NCI-H2196 (cell line): ENCODE data around the gene RILPL1.
"Not testable (repeated sequence)": the region's sequence is repeated elsewhere in the genome, so short reads cannot be mapped to it uniquely, and the experiment has no call there.

ENCODE experiments used
- DNase-seq: peaks from one replicate; lab custom pipeline; 2025; ENCODE audit not compliant: unreplicated experiment; lab: John Stamatoyannopoulos, UW

RILPL1 gene

DNA sequence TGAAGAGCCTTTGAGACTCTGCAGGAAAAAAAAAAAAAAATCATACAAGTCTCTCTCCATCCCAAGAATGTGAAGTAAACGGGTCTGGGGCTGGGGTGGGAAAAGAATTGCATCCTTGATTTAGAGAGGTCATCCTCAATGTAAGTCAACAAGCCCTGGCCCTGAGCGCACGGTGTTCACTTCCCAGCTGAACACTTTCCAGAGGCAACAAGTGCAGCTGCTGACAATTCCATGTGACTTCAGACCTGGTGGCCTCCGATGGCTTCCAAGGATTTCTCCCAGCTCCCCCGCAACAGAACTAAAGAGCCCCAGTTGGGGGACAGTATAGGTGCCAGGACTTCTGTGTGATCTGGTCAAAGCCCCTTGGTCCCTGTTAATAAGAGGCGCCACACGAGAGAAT is 2.4 kb downstream of the RILPL1 start:
- no peak for DNase-seq

DNA sequence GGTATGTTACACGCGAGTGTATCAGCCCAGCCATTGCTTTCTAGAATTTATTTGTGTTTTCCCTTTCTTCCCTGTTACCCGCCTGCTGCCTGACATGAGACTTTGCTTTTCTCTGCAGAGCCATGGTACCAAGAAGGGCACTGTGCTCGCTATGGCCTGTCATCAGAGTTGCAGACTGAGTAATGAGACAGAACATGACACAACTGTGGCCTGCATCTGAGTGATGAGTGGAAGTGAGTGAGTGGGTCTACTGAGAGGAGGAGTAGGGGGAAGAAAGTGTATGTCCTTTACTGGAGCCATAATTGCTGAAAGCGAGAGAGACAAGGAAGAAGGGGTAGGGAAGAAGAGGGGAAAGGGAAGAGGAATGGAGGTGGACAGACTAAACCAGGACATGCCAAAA is 2.9 kb downstream of the RILPL1 start:
- DNase-seq = no peak

DNA sequence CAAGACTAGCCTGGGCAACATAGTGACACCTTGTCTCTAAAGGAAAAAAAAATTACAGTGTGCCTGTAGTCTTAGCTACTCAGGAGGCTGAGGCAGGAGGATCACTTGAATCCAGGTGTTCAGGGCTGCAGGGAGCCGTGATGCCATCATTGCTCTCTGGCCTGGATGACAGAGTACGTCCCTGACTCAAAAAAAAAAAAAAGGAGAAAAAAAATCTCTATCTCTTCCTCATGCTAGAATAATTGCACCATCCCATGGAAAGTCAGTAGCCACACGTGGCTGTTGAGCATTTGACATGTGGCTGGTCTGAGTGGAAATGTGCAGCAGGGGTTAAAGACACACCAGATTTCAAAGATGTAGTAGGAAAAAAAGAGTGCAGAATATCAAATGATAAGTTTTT is 3.8 kb downstream of the RILPL1 start:
- no peak for DNase-seq

- DNase-seq = no peak
Measured at GRCh38 chr12:123528858-123529257, 4.7 kb downstream of the RILPL1 start.

DNA sequence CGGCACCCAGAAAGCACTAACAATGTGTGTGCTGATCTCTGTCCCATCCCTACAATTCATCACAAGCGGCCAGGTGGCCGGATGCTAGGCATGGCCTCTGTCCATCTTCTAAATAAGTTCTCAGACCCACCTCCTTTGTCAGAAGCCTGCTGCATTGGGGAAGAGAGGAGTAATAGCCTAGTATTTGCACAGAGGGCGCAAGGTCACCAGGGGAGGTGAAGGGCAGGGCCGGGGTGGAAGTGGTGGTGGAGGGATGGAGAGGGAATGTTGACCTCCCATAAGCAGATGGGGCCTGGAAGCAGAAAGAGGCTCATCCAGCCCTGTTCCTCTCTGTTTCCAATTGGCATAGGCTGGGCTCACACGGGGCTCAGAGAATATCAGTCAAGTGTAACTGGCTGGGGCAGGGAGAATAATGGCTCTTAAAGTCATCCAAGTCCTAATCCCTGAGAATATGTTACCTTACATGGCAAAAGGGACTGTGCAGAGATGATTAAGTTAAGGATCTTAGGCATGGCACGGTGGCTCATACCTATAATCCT is 6.9 kb downstream of the RILPL1 start:
- DNase-seq = no peak

GRCh38 chr12:123524378-123524777 is 9.1 kb downstream of the RILPL1 start:
- DNase-seq = no peak

DNA sequence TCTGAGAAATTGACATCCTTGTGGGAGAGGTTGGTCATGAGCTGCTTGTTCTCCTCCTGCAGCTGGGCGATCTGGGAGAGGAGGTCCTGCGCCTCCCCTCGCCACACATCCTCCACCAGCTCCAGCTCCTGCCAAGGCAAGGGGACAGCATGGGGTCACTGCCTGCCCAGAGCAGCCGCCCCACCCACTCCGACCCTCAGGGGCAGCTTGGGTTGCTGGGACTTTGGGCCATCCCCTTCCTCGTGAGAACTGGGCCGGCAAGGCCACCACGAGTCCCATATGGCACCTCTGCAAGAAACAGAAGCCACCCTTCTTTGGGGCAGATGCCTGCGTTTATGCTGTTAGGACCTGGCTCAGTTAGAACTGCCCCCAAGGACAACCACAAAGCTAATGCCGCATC is 10.0 kb downstream of the RILPL1 start:
- DNase-seq = no peak

- DNase-seq = no peak
Measured at GRCh38 chr12:123522164-123522563, 11.4 kb downstream of the RILPL1 start.

GRCh38 chr12:123520567-123521474 is 12.7 kb downstream of the RILPL1 start:
- DNase-seq = no peak

- DNase-seq = no peak
Measured at GRCh38 chr12:123519141-123520001, 14.1 kb downstream of the RILPL1 start.

GRCh38 chr12:123516216-123516780 is 17.2 kb downstream of the RILPL1 start:
- no peak for DNase-seq

GRCh38 chr12:123514582-123515221 is 18.8 kb downstream of the RILPL1 start:
- DNase-seq = not testable (repeated sequence)

GRCh38 chr12:123513805-123514204 is 19.7 kb downstream of the RILPL1 start:
- no peak for DNase-seq

- no peak for DNase-seq
Measured at GRCh38 chr12:123512838-123513665, 20.5 kb downstream of the RILPL1 start.

DNA sequence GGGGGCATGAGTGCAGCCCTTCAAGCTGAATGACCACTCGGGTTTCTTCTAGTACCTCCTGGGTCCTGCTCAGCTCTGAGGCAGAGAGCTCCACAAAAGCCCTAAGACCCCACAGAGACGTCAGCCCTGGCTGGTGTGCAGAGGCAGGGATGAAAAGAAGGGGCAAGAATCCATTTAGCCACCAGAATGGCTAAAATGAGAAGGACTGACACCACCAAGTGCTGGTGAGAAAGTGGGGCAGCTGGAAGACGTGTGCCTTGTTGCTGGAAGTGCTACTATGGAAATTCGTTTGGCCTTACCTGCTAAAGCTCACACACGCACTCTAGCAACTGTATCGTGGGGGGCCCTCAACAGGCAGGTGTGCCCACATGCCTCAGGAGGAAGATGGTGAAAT is 26.7 kb downstream of the RILPL1 start:
- DNase-seq = no peak

DNA sequence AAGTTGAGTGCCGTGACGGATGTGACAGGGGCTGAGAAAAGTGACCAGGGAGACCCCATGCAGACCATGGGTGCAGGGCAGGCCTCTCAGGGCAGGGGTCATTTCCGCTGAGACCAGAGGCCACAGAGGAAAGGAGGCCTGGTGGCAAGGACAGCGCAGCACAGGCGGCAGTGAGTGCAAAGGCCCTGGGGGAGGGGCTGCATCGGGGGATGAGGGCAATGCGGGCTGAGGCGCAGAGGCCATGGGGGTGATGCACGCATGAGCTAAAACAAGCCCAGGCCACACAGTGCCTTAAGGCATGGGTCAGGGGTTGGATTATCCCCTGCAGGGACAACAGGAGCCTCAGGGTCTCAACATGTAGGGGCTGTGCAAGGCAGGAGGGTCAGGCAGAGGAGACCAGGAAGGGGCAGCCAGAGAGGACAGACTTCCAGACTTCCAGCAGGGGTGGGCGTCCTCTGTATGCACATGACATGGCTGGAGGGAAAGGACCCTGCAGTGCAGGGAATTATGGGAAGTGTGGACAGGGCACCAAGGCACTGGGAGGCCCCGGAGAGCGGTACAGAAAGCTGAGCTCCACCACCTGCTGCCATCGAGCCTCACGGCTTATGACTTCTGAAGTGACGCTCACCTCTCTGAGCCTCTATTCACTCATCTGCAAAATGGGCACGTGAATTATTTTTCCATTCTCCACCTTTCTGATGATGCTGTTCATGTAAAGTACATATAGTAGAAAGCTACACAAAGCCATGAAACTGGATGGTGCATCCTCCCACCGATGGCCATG is 27.3 kb downstream of the RILPL1 start:
- DNase-seq = no peak

GRCh38 chr12:123502163-123502704 is 31.3 kb downstream of the RILPL1 start:
- no peak for DNase-seq

- no peak for DNase-seq
Measured at GRCh38 chr12:123499332-123499731, 34.2 kb downstream of the RILPL1 start.
